K562 (cell line): ENCODE data around the gene TLX2. TPM values are rescaled to one million over a fixed set of nuclear protein-coding genes. Genes with fewer than 3 reads are reported as not detected.

Source experiments
- AFF4 ChIP-seq: sonication (generic); formaldehyde crosslinking; IDR thresholded peaks from 2 replicates; pipeline ENCODE4 v1.8.0; 2023; ENCODE audit warnings: mild to moderate bottlenecking, missing genetic modification reagents
- ARID2 ChIP-seq: fragments of 450-650 bp; IDR thresholded peaks from 2 replicates; pipeline ENCODE4 v1.6.1; 2017; ENCODE audit warnings: antibody characterized with exemption, mild to moderate bottlenecking
- C11orf30 ChIP-seq: fragments of 450-650 bp; IDR thresholded peaks from 2 replicates; pipeline ENCODE4 v1.6.1; 2016; ENCODE audit warnings: low read depth, mild to moderate bottlenecking
- DMBX1 ChIP-seq: fragments of 250-450 bp; sonication (Bioruptor Pico); IDR thresholded peaks from 2 replicates; pipeline ENCODE4 v1.8.0; 2022; ENCODE audit warnings: inconsistent platforms, mild to moderate bottlenecking, moderate library complexity, borderline replicate concordance
- NCOA6 ChIP-seq: fragments of 450-650 bp; IDR thresholded peaks from 2 replicates; pipeline ENCODE4 v1.6.1; 2017; ENCODE audit warnings: mild to moderate bottlenecking
- NFATC3 ChIP-seq: fragments of 450-650 bp; IDR thresholded peaks from 2 replicates; pipeline ENCODE4 v1.6.1; 2017; ENCODE audit warnings: mild to moderate bottlenecking
- RB1 ChIP-seq: fragments of 450-650 bp; IDR thresholded peaks from 2 replicates; pipeline ENCODE4 v1.6.1; 2017; ENCODE audit warnings: low read depth, mild to moderate bottlenecking
- RHOXF2B ChIP-seq: fragments of 250-450 bp; sonication (Bioruptor Pico); conservative IDR thresholded peaks from 2 replicates; pipeline ENCODE4 v1.5.1; 2021
- SRF ChIP-seq, 2 experiments: fragments of 250-450, 450-650 bp in 1 of 2; sonication (Bioruptor Pico) in 1 of 2; sonication (generic) in 1 of 2; formaldehyde crosslinking; IDR thresholded peaks; 2 replicates each; pipeline versions ENCODE4 v1.5.0 to v1.5.1; 2020 to 2022; ENCODE audit warnings: mild to moderate bottlenecking in 1 of 2, missing genetic modification reagents in 1 of 2
- ZFP36 ChIP-seq: fragments of 150-350 bp; IDR thresholded peaks from 2 replicates; pipeline ENCODE4 v1.6.1; 2018; ENCODE audit warnings: low read length, low read depth; ENCODE audit not compliant: partially characterized antibody
- ZNF146 ChIP-seq: IDR thresholded peaks from one replicate; pipeline ENCODE4 v1.6.1; 2018; ENCODE audit warnings: missing compliant biosample characterization; ENCODE audit not compliant: unreplicated experiment
- ZNF217 ChIP-seq: sonication (generic); formaldehyde crosslinking; IDR thresholded peaks from 2 replicates; pipeline ENCODE4 v1.8.0; 2022; ENCODE audit warnings: mild to moderate bottlenecking, missing genetic modification reagents
- ZNF224 ChIP-seq: sonication (generic); formaldehyde crosslinking; IDR thresholded peaks from 2 replicates; pipeline ENCODE4 v1.8.0; 2022; ENCODE audit warnings: mild to moderate bottlenecking, missing genetic modification reagents
- ZNF384 ChIP-seq: IDR thresholded peaks from 2 replicates; pipeline ENCODE4 v1.6.1; 2012; ENCODE audit warnings: low read depth, low read length, improper control_type of control experiment
- ZNF766 ChIP-seq: fragments of 200-800 bp; sonication (Bioruptor generic); conservative IDR thresholded peaks from 2 replicates; pipeline ENCODE4 v1.6.1; 2016; ENCODE audit warnings: missing genetic modification characterization, missing compliant biosample characterization
- polyA plus RNA-seq, 8 experiments: library from polyadenylated mRNA; depleted of rRNA in 4 of 8; stranded (reverse) in 5 of 8; unstranded in 3 of 8; fragments of >200 nt; fragmentation: Nextera tagmentation in 2 of 8; fragmentation: Illumina TruSeq in 1 of 8; extraction: Ambion mirVana in 2 of 8; extraction: Trizol in 1 of 8; gene quantifications; 2 replicates each; pipeline versions ENCODE4 v1.2.1 to v1.2.3, GENCODE V29; 2011 to 2014; ENCODE audit warnings: inconsistent platforms in 1 of 8, missing spikeins in 1 of 8
- total RNA-seq, 7 experiments: library from RNA; depleted of rRNA in 6 of 7; stranded (reverse); fragments of >200 nt in 6 of 7; fragmentation: Illumina TruSeq in 2 of 7; extraction: Trizol in 2 of 7; gene quantifications; 2 replicates each; pipeline versions ENCODE4 v1.2.1 to v1.2.3, GENCODE V29; 2011 to 2021; ENCODE audit warnings: low replicate concordance in 1 of 7
- TF ChIP-seq, protein P1 (sequence below): fragments of 200-800 bp; sonication (Bioruptor generic); IDR thresholded peaks from 2 replicates; pipeline ENCODE4 v1.6.1; 2017; ENCODE audit warnings: missing genetic modification characterization, missing compliant biosample characterization
- TF ChIP-seq, protein P2 (sequence below): fragments of 450-650 bp; formaldehyde crosslinking; conservative IDR thresholded peaks from 2 replicates; pipeline ENCODE4 v1.4.0; 2022; ENCODE audit warnings: mild to moderate bottlenecking, missing genetic modification characterization

Gene TLX2
- total and polyA plus RNA-seq, 9 of the 15 experiments (the other 6 are each of a cell fraction or from before 2014, with no cell fraction given): not detected

DNA sequence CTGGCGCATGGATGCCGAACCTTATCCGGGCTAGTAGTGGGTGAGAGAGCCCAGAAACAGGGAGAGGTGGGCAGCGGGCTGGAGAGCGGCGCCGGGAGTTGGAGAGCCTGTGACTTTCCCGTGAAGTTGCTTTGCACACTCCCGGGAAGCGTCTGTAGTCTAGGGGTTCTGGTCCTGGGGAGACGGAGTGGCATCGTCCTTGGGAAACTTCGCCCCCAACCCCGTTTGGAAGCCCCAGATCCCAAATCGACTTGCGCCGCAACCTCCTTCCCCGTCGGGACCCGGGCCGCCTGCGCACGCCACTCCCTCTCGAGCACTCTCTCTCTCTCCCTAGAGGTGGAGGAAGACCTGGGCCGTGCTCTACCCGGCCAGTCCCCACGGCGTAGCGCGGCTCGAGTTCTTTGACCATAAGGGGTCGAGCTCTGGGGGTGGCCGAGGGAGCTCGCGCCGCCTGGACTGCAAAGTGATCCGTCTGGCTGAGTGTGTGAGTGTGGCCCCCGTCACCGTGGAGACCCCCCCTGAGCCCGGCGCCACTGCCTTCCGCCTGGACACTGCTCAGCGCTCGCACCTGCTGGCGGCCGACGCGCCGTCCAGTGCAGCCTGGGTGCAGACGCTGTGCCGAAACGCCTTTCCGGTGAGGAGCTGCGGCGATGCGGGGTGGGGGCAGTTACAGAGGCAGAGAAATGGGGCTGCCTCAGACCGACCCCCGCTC is 40.7 kb downstream of the TLX2 start (continued):
- TF ChIP-seq ZFP36 (no peak), AFF4 (CRISPR knock-in tag) (no peak; the same call in 1 of the 2 replicates), ZNF766 (CRISPR knock-in tag) (0 out of 2 replicates have a peak, but pooled peaks have one; percentile 12), ZNF146 (CRISPR knock-in tag) (no peak), DMBX1 (CRISPR knock-in tag) (no peak), C11orf30 (no peak), RHOXF2B (no peak), SRF (CRISPR knock-in tag; IDR thresholded peaks at IDR 0.05) (0 out of 4 replicates have a peak, but pooled peaks of 1 of the 2 experiments have one; percentile 54), RB1 (no peak), ZNF224 (CRISPR knock-in tag) (no peak), ZNF384 (no peak), ZNF217 (CRISPR knock-in tag) (no peak), NCOA6 (peak; percentile 14), NFATC3 (no peak), ARID2 (no peak)
- TF ChIP-seq, protein P1, sequence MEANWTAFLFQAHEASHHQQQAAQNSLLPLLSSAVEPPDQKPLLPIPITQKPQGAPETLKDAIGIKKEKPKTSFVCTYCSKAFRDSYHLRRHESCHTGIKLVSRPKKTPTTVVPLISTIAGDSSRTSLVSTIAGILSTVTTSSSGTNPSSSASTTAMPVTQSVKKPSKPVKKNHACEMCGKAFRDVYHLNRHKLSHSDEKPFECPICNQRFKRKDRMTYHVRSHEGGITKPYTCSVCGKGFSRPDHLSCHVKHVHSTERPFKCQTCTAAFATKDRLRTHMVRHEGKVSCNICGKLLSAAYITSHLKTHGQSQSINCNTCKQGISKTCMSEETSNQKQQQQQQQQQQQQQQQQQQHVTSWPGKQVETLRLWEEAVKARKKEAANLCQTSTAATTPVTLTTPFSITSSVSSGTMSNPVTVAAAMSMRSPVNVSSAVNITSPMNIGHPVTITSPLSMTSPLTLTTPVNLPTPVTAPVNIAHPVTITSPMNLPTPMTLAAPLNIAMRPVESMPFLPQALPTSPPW (CRISPR knock-in tag): no peak
- TF ChIP-seq, protein P2, sequence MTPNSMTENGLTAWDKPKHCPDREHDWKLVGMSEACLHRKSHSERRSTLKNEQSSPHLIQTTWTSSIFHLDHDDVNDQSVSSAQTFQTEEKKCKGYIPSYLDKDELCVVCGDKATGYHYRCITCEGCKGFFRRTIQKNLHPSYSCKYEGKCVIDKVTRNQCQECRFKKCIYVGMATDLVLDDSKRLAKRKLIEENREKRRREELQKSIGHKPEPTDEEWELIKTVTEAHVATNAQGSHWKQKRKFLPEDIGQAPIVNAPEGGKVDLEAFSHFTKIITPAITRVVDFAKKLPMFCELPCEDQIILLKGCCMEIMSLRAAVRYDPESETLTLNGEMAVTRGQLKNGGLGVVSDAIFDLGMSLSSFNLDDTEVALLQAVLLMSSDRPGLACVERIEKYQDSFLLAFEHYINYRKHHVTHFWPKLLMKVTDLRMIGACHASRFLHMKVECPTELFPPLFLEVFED (CRISPR knock-in tag): no peak
